Brain pericyte (primary cell): ENCODE results near the gene WDR18.

ENCODE experiments used
- DNase-seq: peaks from one replicate; pipeline ENCODE4 v3.0.0-alpha.2; 2012; ENCODE audit warnings: low read depth, low spot score

Gene WDR18

DNA sequence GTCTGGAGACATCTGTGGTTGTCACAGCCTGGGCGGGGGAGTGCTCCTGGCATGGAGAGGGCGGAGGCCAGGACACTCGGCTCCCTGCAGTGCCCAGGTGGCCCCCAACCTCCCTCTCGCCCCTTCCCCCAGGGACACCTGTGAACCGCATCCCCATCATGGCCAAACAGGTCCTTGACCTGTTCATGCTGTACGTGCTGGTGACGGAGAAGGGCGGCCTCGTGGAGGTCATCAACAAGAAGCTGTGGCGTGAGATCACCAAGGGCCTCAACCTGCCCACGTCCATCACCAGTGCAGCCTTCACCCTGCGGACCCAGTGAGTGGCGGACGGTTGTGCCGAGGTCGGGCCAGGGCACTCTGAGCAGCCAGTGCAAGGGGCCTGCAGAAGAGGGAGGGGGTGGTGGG lies 20.0 kb upstream of the WDR18 start:
- no peak for DNase-seq

DNA sequence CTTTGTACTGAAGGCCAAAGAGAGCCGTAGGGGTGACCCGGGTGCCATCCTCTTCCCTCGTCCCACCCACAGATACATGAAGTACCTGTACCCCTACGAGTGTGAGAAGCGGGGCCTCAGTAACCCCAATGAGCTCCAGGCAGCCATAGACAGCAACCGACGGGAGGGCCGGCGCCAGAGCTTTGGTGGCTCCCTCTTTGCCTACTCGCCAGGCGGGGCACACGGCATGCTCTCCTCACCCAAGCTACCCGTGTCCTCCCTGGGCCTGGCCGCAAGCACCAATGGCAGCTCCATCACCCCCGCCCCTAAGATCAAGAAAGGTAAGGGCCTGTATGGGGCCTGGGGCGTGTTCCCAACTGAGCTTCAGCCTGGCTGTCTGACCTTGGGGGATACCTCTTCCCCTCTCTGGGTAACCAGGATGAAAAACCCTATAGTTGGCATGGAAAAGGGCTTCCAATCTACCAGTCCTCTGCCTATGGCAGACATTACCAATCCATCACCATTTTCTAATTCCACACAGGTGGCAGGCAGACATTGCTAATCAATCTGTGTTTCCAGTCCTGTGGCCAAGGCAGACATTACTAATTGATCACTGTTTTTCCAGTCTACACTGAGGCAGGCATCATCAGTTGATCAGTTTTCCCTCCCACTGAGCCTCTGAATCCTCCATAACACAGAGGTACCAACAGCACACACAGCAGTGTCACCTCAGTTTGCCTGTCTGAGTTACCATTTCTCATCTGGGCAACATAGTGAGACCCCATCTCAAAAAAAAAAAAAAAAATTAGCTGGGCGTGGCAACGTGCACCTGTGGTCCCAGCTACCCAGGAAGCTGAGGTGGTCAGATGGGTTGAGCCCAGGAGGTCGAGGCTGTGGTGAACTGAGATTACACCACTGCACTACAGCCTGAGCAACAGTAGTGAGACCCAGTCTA lies 19.1 kb upstream of the WDR18 start:
- no peak for DNase-seq

DNA sequence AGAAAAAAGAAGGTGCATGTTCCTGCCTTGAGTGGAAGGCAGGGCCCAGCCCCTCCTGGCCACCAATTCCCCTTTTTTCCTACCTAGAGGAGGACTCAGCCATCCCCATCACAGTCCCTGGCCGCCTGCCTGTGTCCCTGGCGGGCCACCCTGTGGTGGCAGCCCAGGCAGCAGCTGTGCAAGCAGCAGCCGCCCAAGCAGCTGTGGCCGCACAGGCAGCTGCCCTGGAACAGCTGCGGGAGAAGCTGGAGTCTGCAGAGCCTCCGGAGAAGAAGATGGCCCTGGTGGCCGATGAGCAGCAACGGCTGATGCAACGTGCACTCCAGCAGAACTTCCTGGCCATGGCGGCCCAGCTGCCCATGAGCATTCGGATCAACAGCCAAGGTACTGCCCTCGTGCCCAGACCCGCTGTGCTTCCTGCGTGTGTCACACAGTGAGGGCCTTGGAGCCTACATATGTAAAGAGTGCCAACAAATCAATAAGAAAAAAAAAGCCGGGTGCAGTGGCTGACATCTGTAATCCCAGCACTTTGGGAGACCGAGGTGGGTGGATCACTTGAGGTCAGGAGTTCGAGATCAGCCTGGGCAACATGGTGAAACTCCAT lies 17.6 kb upstream of the WDR18 start:
- DNase-seq = no peak

DNA sequence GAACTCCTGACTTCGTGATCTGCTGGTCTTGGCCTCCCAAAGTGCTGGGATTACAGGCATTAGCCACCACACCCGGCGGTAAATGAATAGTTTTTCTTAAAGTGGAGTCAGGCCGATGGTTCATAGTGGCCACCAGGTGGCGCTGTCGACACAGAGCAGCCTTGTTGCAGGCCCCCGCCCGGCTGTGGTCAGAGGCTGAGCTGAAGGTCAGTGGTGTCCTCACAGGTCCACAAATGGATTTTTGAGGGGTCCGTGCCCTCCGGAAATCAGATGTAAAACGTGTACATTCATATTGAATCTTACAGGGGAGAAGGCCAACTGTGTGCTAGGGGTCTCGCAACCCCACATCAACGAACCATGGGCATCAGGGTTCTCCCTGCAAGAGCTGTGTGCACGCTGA lies 13.4 kb upstream of the WDR18 start:
- DNase-seq = no peak

DNA sequence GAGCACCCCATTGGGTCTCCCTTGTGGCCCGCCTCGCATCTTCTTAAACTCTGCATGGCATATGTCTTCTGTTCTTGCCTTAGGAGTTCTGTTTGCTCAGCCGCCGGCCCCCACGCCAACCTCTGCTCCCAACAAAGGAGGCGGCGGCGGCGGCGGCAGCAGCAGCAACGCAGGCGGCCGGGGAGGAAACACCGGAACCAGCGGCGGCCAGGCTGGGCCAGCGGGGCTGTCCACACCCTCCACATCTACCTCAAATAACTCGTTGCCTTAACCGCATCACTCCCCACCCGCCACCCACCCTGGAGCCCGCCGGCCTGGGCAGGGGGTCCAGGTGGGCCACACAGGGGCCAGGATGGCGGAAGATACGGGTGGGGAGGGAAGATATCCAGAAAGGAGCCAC lies 12.3 kb upstream of the WDR18 start:
- no peak for DNase-seq

DNA sequence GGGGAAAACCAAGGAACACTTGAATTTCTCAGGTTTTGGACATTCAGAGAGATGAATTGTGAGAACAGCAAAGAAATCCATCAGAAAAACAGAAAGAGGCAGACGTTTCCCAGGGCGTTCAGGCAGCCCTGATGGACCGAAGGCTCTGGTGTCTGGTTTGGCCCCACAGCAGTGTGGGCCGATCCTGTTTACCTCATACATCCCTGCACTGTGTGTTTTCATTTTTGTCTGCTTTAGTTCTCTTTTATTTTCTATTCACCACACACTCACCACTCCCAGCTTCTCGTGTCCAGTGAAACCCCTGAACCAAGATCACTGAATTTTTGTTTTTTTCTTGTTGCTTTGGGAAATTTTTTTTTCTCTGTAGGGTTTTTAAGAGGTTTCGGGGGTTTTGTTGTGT lies 11.9 kb upstream of the WDR18 start:
- DNase-seq = no peak

DNA sequence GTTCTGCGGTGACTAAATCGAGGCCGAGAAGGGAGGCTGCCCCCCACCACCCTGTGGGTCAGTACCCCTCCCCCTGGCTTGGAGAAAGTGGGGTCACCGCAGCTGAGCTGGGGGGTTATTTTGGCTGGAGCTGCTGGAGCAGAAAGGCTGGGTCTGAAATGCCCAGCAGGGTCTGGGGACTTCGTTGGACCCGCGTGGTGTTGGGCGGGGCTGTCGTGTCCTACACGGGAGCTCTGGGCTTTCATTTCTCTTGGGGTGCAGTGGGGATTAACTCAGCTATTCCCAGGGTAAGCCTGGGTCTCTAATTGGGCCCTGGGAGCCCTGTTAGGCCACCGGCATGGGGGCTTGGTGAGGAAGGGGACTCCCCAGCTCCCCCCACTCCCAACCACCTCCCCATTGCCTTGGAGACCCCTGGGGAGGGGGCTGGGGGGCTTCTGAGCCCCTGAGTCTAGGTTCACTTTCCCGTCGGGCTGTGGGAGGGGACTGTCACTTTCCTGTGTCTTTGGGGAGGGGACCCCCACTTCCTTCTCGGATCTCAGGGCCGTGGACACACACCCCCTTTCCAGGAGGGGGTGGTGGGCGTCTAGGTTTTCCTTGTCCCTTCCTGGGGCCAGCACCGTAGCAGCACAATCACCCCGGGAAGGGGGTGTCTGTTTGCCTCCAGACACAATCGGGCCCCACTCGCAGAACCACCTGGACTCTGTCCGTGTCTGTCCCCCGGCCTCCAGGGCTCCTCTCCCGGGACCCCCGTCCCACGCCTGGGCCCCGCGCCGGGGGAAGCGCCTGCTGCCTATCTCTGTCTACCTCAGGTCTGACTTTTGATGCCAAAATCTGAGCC lies 10.2 kb upstream of the WDR18 start:
- no peak for DNase-seq

DNA sequence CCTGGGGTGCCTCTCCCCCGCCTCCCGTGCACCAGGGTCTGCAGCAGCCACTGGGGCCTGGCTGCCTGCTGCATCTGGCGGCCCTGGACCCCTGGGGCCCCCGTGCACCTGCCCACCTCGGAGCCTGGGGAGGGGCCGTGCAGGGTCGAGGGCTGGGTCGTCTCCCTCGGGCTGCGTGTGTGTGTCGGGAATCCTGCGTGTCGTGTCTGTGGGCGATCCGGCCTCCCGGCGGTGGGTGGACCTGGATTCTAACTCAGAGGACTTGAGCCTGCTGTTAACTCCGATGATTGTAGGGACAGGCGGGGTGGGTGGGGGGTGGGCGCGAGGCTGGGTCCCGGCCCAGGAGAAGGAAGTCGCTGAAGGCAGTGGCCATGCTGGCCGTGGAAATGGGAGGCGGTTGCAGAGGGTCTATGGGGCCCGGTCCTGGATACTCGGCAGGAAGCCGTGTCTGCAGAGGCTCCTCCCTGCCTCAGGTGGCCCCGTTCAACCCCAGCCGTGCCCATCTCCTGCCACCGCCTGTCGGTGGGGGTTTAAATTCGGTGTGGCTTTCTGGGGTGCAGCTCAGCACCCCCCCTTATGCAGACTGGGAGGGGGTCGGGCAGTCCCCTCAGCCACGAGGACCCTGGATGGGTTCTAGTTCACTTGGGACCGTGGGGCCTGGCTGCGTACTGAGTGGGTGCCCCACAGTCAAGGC lies 9.4 kb upstream of the WDR18 start:
- DNase-seq = no peak

DNA sequence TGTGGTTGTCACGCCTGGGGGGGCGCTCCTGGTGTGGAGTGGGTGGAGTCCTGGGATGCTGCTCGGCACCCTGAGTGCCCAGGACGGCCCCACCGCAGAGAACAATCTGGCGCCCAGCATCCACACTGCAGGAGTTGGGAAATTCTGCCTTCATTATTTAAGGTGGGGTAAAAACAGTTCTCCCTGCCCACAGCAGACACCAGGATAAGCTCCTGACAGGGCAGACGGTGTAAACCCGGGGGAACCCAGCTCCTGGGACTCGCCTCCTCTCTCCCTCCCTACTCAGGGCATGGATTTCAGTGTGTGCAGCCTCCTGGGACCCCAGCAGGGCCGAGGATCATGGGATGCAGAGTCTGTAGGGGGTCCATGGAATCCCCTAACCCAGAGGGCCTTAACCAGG lies 7.7 kb upstream of the WDR18 start:
- DNase-seq = no peak

DNA sequence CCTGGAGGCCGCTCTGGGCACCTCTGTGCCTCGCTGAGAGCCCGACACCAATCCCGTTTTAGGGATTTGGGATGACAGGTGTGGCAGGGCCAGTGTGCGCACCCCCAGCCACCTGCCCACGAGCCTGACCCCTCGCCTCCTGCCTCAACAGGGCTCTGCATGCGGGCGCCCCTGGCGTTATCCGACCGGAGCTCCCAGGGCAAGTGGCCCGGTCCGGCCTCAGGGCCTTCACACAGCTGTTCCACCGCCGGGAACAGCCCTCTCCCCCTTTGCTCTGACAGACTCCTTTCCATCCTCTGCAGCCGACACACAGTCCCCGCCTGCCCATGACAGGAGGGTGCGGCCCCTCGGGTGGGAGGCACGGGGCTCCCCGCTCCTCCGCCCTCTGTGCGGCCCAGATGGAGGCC lies 7.1 kb upstream of the WDR18 start:
- DNase-seq = no peak

DNA sequence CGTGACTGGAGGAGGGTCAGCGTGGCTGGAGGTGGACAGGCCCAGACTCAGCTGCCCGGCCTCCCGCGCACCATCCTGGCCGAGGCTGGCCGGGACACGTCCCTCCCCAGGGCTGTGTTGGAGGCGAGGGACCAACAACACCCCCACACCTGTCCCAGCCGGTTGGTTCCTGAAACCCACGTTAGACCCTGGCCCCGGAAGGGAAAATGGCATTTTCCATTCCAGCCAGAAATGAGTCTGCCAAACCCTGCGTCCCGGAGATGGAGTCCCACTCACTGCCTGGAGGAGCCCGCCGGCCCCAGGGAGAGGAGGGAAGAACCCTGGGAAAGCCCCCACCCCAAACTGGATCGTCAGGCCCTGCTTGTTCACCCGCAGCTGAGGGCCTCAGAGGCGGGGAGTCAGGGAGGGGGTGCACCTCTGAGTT lies 4.8 kb upstream of the WDR18 start:
- no peak for DNase-seq

DNA sequence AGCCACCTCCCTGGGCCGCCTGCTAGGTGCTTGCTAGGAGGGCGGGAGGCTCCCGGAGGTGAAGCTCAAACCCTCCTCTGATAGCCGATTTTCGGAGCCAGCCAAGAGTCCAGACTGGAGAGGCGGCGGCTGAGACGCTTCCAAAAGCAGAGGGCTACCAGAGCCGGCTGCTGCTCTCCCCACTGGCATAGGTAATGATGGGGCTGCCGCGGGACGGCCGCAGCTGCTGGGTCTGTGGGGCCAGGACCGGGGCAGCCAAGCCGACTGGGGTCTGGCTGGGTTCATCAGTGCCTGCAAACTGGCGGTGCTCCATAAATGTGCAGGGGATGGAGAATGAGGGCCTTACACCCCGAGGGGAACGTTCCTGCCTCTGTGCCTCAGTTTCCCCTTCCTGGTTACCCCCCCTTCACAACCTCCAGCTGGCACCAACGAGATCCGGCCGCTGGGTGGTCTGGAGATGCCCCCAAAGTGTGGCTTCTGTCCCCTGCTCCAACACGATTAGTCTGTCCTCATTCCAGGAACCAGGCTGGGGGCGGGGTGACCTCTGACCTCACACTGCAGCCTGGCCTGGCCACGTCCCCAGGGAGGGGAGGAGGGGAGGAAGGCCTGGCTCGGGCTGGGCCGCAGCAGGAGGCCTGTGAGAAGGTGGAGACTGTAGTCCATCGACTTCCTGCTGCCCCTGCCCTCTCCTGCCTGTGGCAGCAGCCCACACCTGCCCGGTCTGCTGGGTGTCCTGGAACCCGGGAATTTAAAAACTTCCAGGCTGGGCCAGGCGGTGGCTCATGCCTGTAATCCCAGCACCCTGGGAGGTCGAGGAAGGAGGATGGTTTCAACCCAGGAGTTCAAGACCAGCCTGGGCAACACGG lies 3.8 kb upstream of the WDR18 start:
- DNase-seq = no peak

DNA sequence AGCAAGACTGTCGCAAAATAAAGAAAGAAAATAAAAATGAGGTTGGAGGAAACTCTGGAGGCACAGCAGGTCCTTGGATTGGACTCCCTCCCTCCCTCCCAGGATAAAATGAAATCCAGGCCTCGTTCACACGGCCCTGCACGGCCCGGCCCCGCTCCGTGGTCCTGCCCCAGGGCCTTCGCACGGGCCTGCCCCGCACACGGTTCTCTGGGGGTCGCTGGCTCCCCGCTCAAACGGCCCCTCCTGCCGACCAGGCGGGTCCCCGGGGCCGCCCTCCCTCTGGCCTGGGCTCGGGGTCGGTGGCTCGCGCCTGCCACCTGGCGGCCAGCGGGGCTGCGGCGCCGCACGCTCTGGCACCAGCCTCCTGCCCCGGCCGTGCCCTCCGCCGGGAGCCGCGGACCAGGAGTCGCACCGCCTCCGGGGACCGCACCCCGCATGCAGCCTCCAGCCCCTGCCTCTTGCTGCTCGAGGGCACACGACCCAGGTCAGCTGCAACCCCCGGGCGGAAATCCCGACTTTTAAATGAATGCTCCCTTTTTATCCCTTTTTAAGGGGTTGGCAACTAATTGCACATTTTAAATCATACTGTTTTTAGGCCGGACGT lies 1.5 kb upstream of the WDR18 start:
- no peak for DNase-seq

DNA sequence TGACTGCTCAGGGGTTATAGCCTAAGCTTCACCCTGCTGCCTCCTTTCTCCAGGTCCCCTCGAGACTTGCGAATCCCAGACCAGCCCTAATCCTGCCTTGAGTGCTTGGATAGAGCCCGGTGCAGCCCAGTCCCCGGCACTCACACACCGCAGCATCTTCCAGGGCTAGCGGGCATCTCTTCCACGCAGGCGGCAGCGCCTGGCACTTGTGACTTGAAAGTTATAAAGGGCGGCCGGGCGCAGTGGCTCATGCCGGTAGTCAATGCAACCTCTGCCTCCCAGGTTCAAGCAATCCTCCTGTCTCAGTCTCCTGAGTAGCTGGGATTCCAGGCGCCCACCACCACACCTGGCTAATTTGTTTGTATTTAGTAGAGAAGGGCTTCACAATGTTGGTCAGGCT lies 1.9 kb downstream of the WDR18 start:
- no peak for DNase-seq

DNA sequence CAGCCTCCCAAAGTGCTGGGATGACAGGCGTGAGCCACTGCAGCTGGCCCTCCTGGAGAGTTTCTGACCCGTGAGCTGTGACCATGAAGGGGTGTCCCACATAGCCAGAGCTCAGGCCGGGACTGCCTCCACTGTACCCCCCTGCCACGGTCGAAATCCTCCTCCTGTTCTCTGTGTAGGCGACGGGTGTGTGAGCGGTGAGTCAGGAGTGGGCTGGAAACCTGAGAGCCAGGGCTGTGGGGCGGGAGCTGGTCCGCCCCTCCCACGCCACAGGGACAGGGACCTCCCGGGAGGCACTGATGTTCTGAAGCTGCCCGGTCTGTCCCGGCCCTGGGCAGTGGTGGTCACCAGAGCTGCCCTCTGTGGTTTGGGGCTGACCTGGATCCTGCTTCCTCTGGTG lies 3.9 kb downstream of the WDR18 start:
- no peak for DNase-seq

DNA sequence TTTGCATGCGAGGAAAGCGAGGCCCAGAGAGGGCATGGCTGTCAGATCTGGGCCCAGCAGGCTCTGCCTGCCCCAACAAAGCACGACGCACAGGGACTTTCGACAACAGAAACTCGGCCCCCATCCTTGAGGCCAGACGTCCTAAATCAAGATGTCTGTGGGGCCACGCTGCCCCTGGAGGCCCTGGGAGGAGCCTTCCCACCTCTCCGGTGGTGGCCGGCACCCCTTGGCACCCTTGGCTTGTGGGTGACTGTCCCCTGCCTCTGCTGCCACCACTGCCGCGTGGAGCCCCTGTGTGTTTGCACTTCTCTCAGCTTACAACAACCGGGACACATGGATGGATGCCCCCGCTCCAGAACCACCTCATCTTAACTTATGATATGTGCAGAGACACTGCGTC lies 4.4 kb downstream of the WDR18 start:
- no peak for DNase-seq

DNA sequence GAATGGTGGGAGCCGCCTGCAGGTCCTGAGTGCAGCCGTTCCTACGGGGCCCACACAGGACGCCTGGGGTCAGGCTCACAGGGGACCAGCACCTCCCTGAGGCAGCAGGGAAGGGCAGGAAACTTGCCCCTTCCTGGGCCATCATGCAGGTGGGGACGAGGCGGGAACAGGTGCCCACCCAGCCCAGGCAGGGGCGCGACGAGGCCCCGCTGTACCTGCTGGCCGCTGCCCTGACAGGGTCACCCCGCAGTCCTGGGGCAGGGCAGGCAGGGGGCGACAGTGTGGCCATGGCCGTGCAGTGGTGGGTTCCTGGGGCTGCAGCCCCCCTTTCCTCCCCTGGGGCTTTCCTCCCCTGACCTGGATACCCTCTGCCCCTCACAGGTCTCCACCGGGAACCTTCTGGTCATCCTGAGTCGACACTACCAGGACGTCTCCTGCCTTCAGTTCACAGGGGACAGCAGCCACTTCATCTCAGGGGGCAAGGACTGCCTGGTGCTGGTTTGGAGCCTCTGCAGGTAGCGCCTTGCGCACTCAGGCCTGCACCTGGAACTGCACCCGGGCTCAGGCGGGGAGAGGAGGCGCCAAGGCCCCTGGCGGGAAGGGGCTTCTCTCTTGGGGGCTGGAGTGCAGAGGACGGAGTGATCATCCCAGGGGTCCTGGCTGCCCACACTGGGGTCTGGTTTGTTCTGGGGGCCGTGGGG lies 5.4 kb downstream of the WDR18 start:
- no peak for DNase-seq

DNA sequence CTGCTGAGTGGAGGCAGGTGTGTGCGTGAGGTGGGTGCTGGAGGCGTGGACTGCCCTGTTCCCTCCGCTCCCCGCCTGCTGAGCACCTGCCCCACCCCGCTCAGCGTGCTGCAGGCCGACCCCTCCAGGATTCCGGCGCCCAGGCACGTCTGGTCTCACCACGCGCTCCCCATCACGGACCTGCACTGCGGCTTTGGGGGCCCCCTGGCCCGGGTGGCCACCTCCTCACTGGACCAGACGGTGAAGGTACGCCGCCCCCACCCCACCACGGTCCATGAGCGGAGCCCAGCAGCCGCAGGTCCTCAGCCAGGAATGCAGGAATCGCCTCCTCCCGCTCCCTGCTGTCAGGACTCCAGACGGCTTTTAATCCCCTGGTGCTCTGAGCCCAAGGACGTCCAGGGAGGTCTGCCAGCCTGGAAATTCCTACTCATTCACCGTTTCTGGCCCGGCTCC lies 6.0 kb downstream of the WDR18 start:
- DNase-seq = no peak

DNA sequence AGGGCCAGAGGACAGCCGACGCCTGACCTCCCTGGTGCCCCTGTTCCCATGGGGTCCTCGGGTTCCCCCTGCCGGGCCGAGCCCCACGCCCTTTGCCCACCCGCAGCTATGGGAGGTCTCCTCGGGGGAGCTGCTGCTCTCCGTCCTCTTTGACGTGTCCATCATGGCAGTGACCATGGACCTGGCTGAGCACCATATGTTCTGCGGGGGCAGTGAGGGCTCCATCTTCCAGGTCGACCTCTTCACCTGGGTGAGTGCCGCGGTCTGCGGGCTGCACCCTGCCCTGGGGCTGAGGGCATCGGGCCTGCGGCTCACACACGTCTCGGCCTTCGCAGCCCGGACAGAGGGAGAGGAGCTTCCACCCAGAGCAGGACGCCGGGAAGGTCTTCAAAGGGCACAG lies 6.6 kb downstream of the WDR18 start:
- DNase-seq = no peak
